Fibroblast of mammary gland (primary cell): ENCODE results near the gene FOXB1.

Experiments
- DNase-seq: peaks from one replicate; pipeline ENCODE4 v3.0.0-alpha.2; 2010; ENCODE audit warnings: low read depth
- H3K4me3 ChIP-seq: 2 replicates; pipeline ENCODE4 v1.5.1; 2011; ENCODE audit warnings: low read depth, mild to moderate bottlenecking, low read length, moderate library complexity; ENCODE audit not compliant: control insufficient read depth
- TF ChIP-seq, protein P1 (sequence below): conservative IDR thresholded peaks from 2 replicates; pipeline ENCODE4 v1.5.1; 2011; ENCODE audit warnings: low read depth, low read length, inconsistent platforms; ENCODE audit not compliant: control insufficient read depth, insufficient read depth

Gene FOXB1

DNA sequence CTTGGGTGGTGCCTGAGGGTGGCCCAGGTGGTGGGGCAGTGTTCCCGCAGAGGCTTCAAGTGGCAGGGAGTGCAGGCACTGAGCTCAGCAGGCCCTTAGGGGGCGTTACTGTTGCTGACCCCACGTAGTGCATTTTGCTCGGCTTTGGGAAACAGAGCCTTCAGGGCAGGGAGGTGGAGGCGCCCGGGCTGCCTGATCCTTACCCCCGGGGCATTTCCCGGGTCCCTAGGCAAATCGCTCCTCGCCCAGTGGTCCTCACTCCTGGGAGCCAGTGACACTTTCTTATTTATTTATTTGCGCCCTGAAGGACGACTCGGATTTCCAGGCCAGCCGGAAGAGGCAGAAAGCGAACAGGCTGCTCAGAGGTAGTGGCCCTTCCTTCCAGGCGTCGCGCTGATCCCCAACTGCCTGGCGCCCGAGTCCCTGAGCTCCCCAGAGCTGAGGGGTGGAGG, 10.1 kb upstream of the FOXB1 start:
- DNase-seq, result no peak
- TF ChIP-seq, protein P1, sequence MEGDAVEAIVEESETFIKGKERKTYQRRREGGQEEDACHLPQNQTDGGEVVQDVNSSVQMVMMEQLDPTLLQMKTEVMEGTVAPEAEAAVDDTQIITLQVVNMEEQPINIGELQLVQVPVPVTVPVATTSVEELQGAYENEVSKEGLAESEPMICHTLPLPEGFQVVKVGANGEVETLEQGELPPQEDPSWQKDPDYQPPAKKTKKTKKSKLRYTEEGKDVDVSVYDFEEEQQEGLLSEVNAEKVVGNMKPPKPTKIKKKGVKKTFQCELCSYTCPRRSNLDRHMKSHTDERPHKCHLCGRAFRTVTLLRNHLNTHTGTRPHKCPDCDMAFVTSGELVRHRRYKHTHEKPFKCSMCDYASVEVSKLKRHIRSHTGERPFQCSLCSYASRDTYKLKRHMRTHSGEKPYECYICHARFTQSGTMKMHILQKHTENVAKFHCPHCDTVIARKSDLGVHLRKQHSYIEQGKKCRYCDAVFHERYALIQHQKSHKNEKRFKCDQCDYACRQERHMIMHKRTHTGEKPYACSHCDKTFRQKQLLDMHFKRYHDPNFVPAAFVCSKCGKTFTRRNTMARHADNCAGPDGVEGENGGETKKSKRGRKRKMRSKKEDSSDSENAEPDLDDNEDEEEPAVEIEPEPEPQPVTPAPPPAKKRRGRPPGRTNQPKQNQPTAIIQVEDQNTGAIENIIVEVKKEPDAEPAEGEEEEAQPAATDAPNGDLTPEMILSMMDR, result no peak
- no peak overlapping the region for H3K4me3 ChIP-seq

DNA sequence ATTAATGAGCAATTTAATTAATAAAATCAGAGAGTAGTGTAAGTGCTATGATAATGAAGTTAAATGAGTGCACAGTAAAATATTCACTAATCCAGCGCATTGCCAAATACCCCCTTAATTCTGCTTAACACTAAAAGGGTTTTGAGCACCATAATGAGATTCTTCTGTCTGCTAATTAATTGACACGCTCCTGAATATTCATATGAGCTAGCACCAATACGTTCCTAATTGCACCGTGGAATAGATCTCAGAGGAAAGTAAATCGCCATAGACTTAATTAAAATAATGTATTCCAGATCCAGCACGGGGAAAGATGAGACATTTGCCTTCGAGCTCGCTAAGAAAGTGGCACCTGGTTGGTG, 9.6 kb upstream of the FOXB1 start:
- TF ChIP-seq, protein P1, result no peak
- no peak overlapping the region for H3K4me3 ChIP-seq
- DNase-seq, result no peak

DNA sequence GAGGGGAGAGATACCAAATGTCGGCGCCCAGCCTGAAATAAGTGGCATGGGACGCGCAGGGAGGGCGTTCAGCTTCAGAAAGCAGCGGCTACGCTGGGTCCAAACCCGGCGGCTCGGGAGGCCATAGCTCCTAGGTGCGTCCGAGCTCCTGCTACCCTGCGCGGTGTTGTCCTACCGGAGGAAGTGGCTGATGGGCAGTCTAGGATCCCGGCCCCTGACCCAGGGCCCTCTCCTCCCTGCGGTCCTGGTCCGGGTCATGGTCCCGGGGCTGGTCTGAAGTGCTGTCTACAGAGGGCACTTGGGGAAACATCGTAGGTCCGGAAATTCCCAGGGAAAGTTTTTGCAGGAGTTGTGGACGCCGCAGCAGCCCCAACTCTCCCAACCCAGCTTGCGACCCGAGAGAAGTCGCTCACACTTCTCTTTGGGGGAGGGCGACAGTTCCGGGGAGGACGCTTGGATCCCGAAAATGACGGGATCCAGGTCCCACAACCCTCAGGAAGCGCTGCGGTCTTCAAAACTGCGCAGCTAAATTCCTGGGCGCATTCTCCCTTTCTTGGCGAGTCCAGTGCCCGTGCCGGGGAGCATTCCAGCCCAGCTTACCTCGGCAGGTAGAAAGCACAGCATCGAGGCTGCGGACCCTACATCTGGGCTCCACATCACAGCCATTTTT, 9.1 kb upstream of the FOXB1 start:
- H3K4me3 ChIP-seq, result no peak overlapping the region
- TF ChIP-seq, protein P1, result no peak
- no peak for DNase-seq

DNA sequence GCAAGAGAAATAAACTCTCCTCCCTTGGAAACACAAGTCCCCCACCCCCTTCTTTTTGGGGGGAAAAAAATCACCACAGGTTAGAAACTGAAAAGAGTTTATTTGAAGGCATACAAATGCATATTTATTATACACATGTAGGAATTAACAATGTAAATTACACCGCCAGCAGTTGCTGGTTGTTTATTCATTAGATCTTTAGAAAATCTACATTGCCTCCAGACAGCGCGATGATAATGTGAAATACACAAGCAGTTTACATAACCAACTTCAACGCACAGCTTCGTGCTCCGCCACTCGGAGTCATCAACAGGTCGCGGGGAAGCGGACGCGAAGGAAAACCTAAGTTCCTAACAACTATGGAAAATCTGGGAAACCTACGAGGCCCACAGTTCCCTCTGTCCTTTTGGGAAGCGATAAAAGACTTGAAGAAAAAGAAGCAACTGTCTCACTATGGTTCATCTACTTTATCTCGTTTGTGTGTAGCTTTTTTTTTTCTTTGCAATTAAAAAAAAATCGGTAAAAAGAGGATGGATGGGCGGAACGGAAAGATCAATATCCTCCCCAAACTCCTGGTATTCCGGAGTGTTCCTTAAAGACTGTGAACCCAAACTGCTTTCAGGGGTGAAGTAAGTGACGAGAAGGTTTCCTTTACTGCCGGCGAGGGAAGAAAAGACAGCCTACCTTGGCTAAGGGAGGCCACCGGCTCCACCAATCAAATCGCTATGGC, 8.4 kb upstream of the FOXB1 start:
- H3K4me3 ChIP-seq, result no peak overlapping the region
- DNase-seq, result no peak
- TF ChIP-seq, protein P1, result no peak

DNA sequence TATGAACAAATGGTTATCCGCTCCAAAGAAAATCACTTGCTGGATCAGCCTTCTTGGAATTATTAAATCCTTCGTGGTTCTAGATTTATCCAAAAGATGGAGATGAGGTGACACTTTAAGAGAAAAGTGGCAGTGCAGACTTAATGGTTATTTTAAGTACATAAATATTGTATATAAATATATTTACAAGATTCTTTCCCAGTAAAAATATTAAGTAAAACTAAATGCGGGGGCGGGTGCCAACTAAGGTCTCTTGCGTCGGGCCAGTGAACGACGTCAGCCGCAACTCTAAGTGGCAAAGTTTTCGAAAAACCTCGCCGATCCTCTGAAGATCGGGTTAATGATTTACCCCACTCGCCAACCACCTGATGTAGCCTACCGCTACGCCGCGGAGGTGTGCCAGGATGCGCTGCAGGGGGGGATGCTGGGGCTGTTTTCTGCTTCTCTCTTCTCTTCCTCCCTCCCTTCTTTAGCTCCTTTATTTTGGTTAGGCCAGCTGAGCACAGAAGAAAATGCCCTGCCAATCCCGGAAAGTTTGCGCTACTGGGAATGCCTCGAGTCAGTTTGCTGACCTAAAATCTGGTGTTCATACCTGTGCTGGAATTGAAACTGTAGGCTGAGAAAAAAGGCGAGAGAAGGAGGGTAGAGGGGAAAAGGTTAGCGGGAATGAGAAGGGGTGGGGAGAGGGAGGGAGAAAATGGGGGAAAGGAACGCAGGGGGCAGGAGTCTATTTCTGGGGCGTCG, 7.6 kb upstream of the FOXB1 start:
- H3K4me3 ChIP-seq, result no peak overlapping the region
- no peak for DNase-seq
- TF ChIP-seq, protein P1, result no peak

DNA sequence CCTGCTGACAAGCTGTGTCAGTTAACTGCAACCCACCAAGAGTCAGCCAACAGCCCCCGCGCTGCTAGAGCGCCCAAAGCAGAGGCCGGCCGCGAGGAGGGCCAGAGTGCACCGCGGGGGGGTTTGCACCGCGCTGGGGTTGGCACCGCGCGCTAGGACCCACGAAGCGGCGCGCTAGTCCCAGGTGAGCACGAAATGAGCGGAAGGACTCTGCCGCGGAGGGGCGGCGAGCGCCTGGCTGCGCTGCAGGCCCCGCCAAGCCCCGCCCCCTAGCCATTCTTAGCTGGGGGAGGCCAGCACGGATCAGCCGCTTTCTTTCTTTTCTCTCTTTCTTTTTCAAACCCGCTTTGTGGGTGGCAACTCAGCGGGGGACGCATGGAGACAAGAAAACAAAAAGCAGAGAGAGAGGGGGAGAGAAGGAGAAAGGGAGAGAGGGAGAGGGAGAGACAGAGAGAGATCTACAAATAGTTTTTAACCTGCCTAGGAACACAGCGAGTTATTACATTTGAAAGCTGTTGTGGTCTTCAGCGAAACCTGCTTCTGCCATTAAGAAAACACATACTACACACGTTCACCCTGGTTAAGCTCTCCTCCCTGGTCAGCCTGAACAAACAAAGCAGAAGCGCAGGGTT, 6.9 kb upstream of the FOXB1 start:
- no peak for DNase-seq
- TF ChIP-seq, protein P1, result no peak
- no peak overlapping the region for H3K4me3 ChIP-seq
